NCI-H1694 treated with DMSO at 0.1 percent for 48 hours (cell line): Measurements from ENCODE around the gene TMEM212.

Experiments
- DNase-seq: peaks from one replicate; lab custom pipeline; 2025; lab: John Stamatoyannopoulos, UW

The TMEM212 gene

DNA sequence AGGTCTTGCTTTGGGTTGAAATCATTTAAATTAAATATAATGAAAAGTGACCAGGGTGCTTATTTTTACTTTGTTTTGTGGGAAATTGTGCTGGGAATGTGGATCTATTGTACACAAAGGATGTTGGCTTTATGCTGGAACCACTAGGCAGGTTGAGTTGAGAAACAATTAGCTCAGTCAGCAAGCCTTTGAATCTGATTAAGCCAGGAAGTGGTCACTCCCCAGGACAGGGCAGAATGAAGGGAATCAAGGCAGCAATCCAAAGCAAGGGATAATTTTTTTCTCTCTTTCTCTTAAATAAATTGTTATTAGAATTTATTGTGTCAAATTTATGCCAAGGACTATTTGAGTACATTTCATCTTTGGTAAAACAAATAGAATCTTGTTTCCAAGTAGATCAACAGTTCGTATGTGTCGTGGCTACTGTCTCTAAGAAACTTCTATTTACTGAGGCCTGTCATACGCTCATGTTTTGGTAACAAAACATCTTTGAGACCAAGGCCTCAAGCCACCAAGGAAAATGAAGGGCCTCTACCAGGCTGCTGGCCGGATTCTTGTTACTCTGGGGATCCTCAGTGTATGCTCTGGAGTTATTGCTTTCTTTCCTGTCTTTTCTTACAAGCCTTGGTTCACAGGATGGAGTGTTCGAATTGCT lies at the start of gene TMEM212:
TMEM212 (plus strand) TSS at position 486 of the 655 bp plus-strand sequence; CDS start at position 521, 35 bp downstream.
- DNase-seq: no peak

DNA sequence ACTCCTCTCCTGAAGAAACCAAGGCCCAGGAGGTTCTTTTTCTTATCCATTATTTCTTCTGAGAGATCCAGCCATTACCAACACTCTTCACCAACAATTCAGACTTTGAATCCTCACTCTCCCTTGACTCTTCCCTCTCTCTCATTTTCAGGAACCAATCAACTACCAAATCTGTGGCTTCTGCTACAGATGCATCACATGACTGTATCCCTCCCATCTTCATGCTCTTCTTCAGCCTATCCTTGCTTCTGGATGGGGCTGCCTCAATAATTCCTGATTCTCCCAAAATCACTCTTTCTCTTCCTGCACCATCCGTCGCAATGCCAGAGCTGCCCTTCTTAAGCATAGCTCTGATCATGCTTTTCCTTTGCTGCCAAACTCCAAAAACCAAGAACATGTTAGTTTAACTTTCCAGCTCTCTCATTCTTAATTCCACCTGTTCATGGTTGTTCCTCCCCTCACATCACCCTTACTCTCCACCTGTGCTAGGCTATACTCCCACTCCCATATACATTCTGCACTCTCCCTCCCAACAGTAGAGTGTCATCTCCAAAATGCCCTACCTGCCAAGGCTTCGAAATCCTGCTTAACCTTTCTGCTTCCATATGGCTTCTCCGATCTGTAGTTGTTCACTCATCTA lies 46.4 kb upstream of the TMEM212 start:
- no peak for DNase-seq

DNA sequence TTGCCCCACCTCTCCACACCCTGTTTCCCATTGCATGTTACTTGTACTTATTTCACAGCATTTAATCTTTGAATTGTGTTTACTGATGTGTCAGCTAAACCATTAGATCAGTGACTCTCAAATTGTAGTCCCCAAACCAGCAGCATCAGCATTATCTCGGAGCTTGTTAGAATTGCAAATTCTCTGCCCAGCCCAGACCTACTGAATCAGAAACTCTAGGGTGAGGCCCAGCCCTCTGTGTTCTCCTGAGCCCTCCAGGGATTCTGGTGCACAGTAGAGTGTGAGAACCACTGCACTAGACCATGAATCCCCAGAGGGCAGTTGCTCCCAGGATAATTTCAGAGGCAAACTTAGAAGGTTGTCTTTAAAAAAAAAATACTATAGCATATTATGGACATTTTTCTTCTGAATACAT lies 45.9 kb upstream of the TMEM212 start:
- no peak for DNase-seq

DNA sequence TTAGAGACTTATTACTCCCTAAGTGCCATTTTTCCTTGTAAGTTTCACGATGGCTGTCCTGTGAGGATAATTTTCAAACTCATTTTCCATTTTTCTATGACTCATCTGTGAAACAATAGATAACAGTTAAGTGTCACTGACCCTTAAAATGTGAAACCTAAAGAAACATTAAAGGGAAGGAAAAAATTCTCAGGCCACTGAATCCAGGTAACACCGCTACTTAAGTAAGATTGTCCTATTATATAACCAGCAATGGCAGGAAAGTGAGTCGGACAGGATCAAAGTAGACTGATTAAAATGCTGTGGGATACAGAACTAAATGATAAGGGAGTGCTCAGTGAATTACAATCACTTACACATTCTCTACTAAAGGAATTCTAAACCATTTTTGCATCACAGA lies 45.3 kb upstream of the TMEM212 start:
- no peak for DNase-seq

DNA sequence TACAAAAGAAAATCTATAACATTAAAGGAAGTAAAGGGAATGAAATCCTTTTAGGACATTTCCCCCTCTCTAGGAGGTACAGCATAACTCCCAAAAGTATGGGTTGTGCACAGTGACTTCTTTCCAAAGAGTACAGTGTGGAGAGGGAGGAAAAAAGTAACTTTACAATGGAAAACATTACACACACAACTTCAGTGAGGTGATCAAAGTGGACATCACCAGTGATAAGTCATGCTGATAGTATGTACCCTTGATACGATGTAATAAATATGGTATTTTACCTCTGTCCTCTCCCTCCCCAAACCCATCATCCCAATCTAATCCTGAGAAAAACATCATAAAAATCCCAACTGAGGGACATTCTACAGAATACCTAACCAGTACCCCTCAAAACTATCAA lies 43.6 kb upstream of the TMEM212 start:
- DNase-seq: no peak

DNA sequence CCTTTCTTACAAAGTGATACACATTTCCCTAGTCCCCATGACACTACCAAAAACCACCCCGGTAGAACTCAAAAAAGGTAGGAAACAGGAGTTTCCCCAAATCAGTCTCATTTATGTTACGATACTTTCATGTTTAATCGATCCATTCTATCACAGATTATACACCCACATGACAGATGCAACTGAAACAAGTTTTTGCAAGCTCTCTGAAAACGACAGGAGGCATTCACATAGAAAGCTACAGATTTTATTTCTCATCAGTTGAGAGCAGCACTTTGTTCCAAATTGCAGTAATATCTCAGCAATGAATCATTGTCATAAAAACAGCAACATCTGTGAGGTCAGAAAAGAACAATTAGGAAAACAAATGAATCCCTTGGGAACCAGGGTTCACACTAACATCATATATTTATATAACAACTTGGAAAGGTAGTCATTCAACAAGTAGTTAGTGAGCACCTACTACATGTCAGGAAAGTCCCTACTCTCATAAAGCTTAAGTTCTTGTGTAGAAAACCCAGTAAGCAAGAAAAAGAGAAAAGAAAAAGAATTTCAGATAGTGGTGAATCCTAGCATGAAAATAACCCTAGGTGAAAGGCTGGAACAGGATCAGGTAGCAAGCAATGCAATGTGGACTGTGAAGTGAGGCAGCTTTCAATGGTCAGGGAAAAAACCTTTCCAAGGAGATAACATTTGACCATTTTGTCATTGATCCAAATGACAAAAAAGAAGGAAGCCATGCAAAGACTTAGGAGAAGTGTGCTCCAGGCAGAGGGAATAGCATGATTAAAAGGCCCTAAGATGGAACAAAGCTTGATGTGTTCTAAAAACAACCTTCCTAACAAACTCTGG lies 41.2 kb upstream of the TMEM212 start:
- DNase-seq: no peak

DNA sequence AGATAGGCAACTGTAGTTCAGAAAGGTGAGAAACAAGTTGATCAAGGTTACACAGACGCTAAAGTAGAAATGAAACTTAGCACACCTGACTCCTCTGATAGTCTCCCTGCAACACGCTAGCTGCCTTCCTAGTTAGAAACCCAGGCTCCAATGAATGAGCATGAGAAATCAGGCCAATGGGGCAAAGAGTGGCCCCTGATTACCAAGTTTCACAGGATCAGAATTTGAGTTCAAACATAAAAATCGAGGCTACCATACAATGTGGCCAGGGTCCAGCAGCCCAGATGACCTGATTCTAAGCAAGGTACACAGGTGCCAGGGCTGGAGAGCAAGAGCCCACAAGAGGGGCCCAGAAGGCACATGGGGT lies 40.6 kb upstream of the TMEM212 start:
- DNase-seq: no peak

DNA sequence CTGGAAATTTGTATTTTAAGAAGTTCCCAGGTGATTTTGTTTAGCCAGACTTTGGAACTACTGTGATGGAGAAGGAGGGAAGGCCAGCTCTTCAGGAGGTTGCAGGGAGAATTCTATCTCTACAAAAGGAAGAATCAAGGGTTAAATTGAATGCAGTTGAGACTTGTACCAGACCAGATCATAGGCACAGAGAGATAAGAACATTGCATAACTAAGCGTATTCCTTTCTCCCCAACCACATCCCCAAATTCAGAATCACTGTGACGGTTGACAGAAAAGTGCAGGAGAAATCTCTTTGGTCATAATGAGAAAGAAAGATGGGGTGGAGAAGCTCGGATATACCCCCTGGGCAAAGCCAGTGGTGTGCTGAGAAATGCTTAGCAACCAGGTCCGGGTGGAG lies 40.1 kb upstream of the TMEM212 start:
- no peak for DNase-seq

DNA sequence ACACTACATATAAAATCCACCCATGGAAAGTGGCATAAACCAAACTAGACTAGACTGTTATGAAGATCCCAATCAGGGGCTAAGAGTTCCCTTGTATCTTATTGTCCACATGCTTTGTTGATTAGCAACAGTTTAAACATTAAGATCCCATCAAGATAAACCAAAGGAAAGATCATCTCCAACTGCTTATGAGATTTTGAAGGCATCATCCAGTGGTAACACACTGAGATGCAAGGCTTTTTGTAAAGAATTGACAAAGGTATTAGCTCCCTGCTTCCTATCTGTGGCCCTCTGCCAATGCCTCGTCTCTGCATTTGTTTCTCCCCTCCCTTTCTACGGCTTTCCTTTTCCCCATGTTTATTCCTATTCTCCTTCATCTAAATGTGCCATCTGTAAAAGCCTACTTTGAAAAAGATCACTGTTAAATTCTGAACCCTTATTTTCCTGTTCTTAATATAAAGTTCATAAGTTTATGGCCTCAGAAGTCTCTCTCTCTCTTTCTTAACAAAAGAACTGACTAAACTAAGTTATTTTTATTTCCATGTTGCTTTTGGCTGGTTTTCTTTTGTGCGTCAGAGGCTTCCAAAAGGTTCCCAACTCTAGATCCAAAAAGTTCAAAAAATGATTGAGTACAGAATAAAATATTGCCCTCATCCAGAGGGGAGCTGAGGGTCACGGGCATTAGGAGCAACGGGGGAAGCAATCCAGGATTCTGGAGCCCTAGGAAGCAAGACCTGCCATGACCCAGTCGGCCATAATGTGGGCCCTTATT lies 38.3 kb upstream of the TMEM212 start:
- no peak for DNase-seq

DNA sequence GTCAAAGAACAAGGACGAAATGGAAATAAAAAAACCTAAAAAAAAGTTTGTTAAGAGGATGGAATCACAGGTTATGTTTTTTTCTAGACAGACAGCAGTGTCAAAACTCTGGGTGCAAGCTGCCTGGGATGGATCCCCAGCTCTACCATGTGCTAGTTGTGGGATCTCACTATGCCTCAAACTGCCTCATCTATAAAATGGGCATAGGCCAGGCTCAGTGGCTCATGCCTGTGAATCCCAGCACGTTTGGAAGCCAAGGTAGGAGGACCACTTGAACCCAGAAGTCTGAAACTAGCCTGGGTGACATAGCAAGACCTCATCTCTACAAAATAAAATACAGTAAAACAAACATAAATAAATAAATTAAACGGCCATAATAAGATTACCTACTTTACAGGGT lies 37.5 kb upstream of the TMEM212 start:
- DNase-seq: no peak

DNA sequence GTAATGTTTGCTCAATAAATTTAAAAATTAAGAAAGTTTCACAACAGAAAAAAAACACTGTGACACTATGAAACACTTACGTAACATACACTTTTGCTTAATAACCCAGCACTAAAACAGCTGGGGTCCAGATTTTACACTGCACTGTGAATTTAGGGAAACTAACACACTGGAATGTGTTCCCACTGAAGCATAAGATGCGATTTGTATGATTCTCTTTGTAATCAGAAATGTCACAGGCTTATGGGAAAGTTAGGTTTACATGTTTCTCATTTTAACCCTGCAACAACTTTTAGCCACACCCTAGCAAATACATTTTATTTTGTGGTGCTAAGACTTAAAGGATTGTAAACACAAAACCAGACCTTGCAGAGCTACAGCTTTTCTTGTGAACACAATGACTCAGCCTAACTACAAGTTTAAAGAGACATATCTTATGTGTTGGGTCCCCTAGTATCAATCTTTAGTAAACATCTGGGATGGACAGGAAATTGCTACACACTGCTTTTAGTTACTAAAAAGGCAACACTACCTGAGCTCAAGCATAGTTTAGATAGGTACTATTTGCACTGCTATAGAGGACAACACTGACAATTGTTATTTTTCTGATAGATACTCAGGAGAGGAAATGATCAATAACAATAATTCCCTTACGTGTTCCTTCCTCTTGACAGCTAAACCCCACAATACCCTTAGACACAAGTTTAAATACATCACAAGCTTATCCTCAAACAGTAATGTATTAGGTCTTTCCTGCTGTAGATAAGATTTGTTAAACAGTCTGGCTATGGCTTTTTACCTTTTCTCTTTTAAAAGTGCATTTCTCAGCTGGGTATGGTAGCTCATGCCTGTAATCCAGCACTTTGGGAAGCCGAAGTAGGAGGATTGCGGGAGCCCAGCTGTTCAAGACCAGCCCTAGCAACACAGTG lies 36.7 kb upstream of the TMEM212 start:
- DNase-seq: no peak

DNA sequence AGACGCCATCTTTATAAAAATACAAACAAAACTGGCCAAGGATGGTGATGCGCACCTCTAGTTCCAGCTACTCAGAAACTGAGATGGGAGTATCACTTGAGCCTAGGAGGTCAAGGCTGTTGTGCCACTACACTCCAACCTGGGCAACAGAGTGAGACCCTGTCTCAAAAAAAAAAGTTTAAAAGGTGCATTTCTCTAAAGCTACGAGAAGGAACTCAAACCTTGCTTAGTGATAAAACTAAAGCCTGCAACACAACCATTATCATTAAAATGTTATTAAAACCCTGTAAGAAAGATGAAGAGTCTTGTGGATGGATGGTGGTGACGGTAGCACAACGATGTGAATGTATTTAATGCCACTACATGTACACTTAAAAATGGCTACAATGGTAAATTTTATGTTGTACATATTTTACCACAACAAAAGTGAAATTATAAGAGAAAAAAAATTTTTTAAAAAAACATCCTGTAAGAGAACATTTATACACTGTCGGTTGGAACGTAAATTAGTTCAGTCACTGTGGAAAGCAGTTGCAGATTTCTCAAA lies 35.9 kb upstream of the TMEM212 start:
- DNase-seq: no peak

DNA sequence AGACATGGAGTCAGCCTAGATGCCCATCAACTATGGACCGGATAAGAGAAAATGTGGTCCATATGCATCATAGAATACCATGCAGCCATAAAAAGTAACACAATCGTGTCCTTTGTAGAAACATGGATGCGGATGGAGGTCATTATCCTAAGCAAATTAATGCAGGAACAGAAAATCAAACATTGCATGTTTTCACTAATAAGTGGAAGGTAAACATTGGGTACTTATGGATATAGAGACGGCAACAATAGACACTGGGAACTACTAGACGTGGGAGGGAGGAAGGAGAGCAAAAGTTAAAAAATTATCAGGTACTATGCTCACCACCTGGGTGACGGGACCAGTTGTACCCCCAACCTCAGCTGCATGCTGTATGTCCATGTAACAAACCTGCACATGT lies 35.3 kb upstream of the TMEM212 start:
- DNase-seq: no peak

DNA sequence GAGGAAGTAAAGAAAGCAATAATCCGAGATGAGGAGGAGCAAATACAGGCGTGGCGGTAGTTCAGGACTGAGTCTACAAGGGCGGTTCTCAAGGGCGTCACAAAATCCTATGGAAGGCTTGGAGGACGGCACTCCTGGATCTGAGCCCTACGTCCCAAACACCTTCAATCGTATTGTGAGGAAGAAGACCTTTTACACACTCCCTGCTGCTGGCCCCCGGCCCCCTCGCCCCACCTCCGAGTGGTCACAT lies 33.6 kb upstream of the TMEM212 start:
- DNase-seq: no peak

DNA sequence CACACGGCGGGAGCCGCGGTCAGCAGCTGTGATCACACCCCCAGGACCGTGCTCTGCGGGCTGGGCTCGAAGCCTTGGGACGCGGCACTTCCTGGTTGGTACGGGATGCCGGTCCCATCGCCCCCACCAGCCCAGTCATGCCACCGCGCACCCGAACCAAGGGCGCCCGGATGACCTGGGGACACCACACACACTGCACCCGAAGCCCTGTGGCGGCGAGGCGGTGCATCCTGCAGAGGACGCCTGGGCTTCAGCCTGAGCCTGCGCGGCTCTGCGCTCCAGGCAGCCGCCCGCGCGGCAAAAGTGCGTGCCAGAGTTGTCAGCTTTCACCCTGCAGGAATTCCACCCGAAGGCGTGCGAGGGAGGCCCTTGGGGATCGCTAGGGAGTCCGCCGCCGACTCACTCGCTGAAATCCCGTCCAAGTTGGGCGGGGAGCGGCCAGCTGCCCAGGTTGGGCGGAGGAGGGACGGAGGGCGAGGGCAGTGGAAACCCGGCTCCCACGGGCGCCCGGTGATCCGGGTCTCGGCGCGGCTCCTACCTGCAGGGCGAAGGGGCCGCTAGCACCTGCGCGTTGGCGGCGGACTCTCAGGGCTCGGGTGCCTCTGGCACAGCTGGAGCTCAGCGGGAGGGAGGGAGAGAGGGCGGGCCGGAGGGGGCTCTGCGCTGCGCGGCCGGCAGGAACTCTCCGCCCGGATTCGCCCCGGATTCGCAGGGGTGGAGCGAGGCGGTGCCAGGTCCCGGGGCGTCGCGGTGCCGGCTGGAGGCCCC lies 33.1 kb upstream of the TMEM212 start, which contains the start of gene PLD1:
PLD1 (minus strand) TSS at position 623 of the 768 bp plus-strand sequence. CDS start 72,432 bp downstream, outside the sequence.
- no peak for DNase-seq

DNA sequence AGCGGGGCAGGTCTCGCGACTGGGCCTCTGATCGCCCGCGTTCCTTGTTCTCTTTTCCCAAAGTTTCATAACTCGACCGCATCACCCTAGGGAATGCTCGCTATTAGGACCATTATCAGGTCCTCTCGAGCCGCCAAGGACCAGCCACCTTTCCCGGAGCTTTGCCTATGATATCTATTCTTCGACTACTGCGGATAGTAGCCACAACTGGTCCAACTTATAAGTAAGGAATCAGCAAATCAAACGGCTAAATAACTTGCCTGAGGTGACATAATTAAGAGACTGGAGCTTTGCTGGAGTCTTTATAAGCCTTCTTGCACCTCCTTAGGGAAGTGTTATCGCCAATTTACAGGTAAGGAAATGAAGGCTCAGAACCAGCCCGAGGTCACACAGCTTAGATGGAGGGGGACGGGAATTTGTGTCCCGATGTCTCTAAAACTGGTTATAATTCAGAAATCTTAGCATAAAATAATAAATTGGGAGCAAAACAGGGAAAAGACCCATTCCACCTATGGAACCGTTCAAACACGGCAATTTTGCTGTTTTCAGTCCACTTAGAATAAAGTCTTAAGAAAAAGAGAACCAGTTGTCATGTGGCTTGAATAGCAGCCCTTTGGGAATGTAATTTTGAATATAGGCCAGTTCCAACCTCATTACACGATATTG lies 32.4 kb upstream of the TMEM212 start:
- no peak for DNase-seq

DNA sequence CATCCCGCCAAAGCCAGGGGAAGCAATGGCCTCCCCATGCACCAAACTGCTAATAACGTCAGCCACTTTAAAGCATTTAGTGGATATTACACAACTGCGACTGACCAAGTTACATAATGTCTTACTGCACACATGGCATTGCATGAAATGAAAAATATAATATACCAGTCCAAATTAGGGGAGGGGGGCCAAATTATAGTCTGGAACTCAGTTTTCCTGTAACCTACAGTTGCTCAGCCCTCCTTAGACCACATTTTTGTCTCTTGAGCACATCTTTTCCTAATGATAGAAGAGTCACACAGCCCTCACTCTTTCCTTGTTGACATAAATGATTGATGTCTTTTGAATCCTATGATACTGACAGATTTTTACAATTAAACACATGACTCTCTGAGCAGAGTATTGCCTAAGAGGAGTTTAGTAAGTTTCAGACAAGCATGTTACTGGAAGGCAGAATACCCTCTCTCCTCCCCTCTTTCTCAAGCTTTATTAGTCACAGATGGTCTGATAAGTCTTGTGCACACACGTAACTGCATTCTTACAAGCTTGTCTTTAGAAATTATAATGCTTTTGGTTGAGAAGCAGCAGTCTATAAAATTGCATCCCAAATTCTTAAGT lies 31.7 kb upstream of the TMEM212 start:
- DNase-seq: no peak

DNA sequence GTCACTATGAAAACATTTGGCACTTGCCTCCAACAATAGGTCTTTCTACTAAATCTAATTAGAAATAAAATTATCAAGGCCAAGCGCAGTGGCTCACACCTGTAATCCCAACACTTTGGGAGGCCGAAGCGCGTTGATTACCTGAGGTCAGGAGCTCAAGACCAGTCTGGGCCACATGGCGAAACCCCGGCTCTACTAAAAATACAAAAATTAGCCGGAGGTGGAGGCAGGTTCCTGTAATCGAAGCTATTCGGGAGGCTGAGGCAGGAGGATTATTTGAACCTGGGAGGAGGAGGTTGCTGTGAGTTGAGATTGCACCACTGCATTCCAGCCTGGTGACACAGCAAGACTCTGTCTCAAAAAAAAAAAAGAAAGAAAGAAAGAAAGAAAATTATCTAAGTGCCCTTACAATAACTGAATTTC lies 31.2 kb upstream of the TMEM212 start:
- DNase-seq: no peak

DNA sequence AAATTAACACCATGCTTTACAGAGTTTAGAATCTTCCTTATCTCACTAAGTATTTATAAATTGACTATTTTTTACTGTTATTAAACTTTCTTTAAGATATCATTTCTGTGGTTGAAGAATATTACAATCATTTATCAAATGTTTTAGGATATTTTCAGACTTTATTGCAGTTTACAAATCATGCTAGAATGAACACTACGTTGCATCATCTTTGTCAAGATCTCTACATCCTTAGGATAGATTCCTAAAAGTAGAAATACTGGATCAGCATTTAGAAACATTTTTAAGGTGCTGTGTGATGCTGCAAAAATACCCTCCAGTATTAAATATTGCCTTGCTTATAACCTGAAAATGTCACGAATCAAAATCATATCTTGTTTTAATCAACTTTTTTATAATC lies 30.3 kb upstream of the TMEM212 start:
- DNase-seq: no peak
